Erythroblast (primary cell): Measurements from ENCODE around the gene SRRM4.

ENCODE experiments used
- GATA1 ChIP-seq: IDR thresholded peaks from 2 replicates; pipeline ENCODE4 v1.6.1; 2011; ENCODE audit warnings: low read depth, mild to moderate bottlenecking, control low read depth, low read length, moderate library complexity
- POLR2A ChIP-seq: IDR thresholded peaks from 2 replicates; pipeline ENCODE4 v1.6.1; 2011; ENCODE audit warnings: mild to moderate bottlenecking, low read length

DNA sequence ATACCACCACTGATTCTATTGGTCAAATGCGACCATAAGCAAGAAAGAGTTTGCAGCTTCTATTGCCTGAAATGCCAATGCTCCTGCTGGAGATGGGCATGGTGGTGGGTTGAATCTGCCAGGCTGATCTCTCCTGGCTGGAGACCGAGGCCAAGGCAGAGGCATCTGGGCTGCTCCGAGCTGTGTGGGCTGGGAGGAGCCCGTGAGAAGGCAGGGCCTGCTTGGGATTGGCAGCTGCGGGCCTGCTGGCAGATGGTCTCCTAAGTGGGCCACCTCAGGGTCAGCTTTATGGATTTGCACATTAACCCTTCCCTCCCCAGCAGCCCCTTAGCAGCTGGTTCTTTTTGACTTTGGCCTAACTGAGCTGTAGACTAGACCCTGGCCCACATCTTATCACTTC lies 25.4 kb downstream of the SRRM4 start:
- TF ChIP-seq POLR2A (no peak), GATA1 (no peak)
